ENCODE measurements around the gene CD151.

CD151 gene

DNA sequence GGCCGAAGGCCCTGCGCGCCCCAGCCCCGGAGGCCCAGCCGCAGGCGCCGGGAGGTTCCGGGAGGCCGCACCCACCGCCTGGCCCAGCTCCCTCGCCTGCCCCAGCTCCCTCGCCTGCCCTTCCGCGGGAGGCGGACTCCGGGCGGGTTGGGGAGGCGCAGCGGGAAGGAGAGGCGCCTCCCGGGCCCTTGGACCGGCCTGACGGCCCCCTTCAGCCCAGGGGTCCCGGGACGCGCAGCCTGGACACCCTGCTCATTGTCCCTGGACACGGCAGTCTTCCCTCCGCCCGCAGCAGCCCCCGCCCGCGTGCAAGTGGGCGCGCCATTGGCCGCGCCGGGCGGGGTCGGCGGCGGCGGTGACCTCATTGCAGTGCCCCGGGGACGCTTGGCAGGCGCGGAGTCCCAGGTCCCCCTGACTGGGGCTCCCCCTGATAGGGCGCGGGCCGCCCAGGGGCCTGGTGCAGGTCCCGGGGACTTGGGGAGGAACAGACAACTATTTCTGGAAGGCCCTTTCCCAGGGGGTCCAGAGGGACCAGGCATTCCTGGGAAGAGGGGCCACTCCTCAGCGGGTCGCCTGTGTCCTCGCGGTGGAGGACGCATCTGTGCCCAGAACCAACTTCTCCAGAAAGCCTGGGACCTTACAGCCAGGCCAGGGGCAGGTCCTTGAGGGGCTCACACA is 501 bp downstream of the CD151 start:
- Histone ChIP-seq H3K36me3 (peaks cover 44% of the 10 kb centered on the region), H3K27ac (peak overlapping the region; percentile 96), H3K27me3 (ENCODE audit: insufficient read depth, low read depth, severe bottlenecking) (no peaks in the 10 kb centered on the region), H3K9me3 (ENCODE audit: severe bottlenecking) (no peaks in the 10 kb centered on the region), H3K4me3 (ENCODE audit: low read depth, low read length) (peak overlapping the region; percentile 51)
- DNase-seq = no peak
- TF ChIP-seq, protein P1, sequence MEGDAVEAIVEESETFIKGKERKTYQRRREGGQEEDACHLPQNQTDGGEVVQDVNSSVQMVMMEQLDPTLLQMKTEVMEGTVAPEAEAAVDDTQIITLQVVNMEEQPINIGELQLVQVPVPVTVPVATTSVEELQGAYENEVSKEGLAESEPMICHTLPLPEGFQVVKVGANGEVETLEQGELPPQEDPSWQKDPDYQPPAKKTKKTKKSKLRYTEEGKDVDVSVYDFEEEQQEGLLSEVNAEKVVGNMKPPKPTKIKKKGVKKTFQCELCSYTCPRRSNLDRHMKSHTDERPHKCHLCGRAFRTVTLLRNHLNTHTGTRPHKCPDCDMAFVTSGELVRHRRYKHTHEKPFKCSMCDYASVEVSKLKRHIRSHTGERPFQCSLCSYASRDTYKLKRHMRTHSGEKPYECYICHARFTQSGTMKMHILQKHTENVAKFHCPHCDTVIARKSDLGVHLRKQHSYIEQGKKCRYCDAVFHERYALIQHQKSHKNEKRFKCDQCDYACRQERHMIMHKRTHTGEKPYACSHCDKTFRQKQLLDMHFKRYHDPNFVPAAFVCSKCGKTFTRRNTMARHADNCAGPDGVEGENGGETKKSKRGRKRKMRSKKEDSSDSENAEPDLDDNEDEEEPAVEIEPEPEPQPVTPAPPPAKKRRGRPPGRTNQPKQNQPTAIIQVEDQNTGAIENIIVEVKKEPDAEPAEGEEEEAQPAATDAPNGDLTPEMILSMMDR (IDR thresholded peaks at IDR 0.05; ENCODE audit: low read depth, low read length) = no peak

DNA sequence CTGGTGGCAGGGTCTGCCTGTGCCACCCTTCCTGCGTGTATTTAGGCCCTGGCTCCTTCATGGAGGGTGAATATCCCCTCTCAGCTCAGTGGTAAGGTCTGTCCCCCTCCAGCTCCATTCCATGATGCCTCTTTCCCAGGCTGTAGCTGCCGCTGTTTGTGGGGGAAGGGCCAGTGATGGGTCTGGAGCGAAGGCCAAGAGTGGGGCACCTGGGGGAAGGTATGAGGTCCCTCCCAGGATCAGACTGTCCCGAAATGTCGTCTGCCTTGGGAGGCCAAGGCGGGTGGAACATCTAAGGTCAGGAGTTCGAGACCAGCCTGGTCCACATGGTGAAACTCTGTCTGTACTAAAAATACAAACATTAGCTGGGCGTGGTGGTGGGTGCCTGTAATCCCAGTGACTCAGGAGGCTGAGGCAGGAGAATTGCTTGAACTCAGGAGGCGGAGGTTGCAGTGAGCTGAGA is 1.1 kb downstream of the CD151 start:
- Histone ChIP-seq H3K27me3 (ENCODE audit: insufficient read depth, low read depth, severe bottlenecking) (no peaks in the 10 kb centered on the region), H3K27ac (peak overlapping the region; percentile 96), H3K36me3 (peaks cover 50% of the 10 kb centered on the region), H3K4me3 (ENCODE audit: low read depth, low read length) (peak overlapping the region; percentile 51), H3K9me3 (ENCODE audit: severe bottlenecking) (no peaks in the 10 kb centered on the region)
- DNase-seq = no peak
- TF ChIP-seq, protein P1 (IDR thresholded peaks at IDR 0.05; ENCODE audit: low read depth, low read length) = no peak

DNA sequence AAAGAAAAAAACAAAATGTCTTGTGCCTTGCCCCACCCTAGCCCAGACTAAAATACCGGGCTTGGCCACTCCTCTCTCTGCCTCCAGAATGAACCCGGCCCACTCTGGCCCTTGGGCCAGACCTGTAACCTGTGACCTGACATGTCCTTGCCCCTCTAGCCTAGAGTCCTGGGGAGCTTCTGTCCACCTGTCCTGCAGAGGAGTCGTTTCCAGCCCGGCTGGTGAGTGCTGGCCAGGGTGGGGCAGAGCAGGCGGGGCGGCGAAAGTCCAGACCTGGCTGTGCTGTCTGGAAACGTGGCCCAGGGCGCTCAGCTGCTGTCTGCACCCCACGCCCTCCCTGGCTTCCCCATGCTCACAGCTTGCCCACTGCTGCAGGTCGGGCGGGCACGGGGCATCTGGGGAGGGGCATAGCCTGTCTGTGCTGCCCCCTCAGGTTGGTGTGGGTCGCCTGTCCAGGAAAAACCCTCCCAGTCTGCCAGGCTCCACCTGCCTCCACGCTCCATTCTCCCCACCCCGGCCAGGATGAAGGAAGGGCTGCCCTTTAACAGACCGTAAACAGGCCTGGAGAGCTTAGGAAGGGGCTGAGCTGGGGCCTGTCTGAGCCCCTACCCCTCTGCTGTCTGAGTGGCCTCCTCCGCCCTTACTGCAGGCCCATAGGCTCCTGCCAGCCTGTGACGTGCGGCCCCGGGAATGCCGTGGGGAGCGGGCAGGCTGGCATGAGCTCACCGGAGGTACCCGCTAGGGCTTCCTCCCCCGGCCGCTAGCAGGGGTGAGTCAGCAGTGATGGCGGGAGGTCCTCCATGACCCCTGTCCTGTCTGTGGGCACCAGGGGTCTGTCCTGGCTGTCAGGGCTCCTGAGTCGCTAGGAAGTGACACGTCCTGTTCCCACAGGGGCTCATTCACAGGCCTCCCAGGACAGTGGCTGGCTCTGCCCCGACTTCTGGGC is 1.9 kb downstream of the CD151 start:
- Histone ChIP-seq H3K27ac (peak overlapping the region; percentile 96), H3K4me3 (ENCODE audit: low read depth, low read length) (no peak overlapping the region), H3K27me3 (ENCODE audit: insufficient read depth, low read depth, severe bottlenecking) (no peaks in the 10 kb centered on the region), H3K9me3 (ENCODE audit: severe bottlenecking) (no peaks in the 10 kb centered on the region), H3K36me3 (peaks cover 58% of the 10 kb centered on the region)
- no peak for DNase-seq
- TF ChIP-seq, protein P1 (IDR thresholded peaks at IDR 0.05; ENCODE audit: low read depth, low read length) = no peak

DNA sequence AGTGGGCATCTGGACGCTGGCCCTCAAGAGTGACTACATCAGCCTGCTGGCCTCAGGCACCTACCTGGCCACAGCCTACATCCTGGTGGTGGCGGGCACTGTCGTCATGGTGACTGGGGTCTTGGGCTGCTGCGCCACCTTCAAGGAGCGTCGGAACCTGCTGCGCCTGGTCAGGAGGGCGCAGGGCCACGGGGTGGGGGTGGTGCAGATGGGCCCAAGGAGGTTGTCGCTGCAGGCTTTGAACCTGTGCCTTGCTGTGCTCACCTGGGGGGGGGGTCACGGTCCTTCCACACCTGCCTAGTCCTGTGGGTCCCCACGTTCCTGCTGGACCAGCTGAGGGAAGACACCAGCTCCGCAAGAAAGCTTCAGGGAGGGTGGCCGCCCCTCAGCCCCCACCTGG is 3.5 kb downstream of the CD151 start:
- no peaks in the 10 kb centered on the region for H3K9me3 ChIP-seq (ENCODE audit: severe bottlenecking)
- no peak overlapping the region for H3K27ac ChIP-seq
- H3K27me3 ChIP-seq (ENCODE audit: insufficient read depth, low read depth, severe bottlenecking) = no peaks in the 10 kb centered on the region
- H3K4me3 ChIP-seq (ENCODE audit: low read depth, low read length) = no peak overlapping the region
- DNase-seq = no peak
- H3K36me3 ChIP-seq = peaks cover 74% of the 10 kb centered on the region
- TF ChIP-seq, protein P1 (IDR thresholded peaks at IDR 0.05; ENCODE audit: low read depth, low read length) = no peak

DNA sequence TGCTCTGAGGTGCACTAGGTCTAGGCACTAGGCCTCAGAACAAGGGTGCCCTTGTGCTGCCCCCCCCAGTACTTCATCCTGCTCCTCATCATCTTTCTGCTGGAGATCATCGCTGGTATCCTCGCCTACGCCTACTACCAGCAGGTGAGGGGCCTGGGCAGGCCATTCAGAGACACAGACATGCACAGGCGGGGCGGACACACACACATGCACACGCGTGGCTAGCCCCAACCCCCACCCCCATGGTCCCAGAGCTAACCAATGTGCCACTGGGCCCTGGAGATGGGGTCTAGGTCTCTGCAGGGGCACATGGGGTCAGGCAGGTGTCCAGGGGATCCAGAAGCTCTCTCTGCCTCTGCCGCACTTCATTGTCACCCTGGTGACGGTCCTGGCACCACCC is 3.9 kb downstream of the CD151 start:
- Histone ChIP-seq H3K9me3 (ENCODE audit: severe bottlenecking) (no peaks in the 10 kb centered on the region), H3K27ac (no peak overlapping the region; the same call in 1 of the 2 replicates), H3K36me3 (peaks cover 79% of the 10 kb centered on the region), H3K27me3 (ENCODE audit: insufficient read depth, low read depth, severe bottlenecking) (no peaks in the 10 kb centered on the region), H3K4me3 (ENCODE audit: low read depth, low read length) (no peak overlapping the region)
- TF ChIP-seq, protein P1 (IDR thresholded peaks at IDR 0.05; ENCODE audit: low read depth, low read length) = no peak
- DNase-seq = no peak
